HG02763 (cell line): Measurements from ENCODE around the gene GCK.

ENCODE experiments used
- ATAC-seq: cut with Tn5 transposase; IDR thresholded peaks from one replicate; pipeline ENCODE4 v1.9.1; 2021; ENCODE audit warnings: mild to moderate bottlenecking, moderate library complexity; ENCODE audit not compliant: unreplicated experiment

The GCK gene

DNA sequence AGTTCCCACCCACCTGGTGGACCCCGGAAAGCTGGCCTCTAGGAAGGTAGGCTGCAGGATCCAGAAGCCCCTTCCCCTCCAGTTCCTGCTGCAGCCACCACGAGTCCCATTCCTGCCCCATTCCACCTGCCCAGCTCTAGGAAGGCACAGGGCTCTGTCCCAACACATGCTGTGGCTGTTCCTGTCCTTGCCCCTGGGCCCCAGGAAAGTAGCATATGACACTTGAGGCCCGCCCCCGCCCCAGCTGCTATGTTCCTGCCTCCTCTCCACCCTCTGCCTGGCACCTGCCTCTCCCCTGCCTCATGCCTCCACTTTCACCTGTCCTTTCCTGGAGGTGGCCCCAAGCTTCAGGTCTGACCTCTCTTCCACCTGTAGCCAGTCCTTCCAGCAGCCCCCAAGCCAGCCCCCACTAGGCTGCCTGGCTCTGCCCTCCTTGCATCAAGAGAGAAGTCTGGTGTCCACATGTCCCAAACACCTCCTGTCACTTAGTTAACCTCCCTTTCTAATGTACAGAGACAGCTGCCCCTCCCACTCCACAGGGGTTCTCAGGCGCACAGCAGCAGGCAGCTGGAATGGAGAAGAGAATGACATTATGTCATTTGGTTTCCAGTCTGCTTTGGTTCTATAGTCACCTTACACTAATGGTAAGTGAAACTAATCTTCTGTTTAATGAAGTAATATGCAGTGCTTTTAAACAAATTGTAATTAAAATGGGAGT lies 34.3 kb upstream of the GCK start:
- ATAC-seq, result no peak

DNA sequence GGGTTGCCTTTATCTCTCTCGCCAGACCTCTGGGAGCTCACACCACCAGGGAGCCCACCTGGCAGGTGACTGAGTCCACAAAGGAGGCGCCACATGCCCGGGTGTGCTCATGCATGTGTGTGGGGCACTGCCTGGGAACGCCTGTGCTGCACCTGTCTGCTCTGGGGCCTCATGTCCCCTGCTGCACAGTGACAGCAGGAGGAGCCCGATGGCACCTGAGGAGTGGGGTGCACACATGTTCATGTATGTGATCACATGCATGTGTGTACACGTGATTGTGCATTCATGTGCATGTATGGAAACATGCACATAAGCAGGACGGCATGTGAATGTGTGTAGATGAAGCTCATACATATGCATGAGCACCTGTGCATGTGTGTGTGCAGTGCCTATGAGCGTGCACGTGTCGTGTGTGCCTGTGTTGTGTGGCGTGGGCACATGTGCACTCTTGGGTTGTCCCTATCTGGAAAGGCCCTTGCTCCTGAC lies 33.6 kb upstream of the GCK start:
- ATAC-seq, result no peak

DNA sequence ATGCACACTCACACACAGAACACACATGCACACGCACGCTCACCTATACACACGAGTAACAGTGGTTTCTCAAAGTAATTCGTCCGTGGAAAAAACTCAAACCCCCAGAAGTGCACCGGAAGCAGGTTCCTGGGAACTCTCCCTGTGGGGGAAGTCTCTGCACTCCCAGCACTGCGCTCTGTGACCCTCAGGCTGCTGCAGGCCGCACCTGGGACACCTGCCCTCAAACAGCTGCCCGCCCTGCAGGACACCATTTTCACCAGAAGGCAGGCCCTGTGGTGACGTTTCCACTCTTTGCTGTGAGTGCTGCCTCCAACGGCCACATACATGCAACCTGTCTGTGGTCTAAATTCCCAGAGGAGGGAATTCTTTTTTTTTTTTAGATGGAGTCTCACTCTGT lies 32.8 kb upstream of the GCK start:
- ATAC-seq, result no peak

DNA sequence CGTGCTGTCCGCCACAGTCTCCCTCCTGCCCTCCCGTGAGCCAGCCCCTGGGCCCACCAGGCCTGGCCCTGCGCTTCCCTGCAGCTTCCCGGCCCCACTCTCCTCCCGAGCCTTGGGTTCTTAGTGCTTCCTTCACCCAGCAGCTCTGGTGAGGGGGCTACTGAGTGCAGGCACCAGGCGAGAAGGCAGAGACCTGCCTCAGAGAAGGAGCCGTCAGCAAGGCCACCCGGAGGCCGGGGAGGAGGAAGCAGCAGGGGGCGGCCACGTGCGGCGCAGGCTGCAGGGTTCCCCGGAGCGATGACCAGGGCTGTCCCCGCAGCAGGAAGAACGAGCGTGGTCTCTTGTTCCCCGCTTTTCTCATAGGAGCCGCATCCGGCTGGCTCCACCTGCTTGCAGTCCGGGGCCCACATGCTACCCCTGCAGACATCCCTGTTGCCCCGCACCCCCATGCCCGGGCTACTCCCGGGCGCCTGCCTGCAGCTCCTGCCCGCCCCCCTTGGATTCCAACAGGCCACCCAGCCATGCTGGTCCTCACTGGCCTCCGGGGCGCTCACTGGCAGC lies 32.1 kb upstream of the GCK start:
- no peak for ATAC-seq

DNA sequence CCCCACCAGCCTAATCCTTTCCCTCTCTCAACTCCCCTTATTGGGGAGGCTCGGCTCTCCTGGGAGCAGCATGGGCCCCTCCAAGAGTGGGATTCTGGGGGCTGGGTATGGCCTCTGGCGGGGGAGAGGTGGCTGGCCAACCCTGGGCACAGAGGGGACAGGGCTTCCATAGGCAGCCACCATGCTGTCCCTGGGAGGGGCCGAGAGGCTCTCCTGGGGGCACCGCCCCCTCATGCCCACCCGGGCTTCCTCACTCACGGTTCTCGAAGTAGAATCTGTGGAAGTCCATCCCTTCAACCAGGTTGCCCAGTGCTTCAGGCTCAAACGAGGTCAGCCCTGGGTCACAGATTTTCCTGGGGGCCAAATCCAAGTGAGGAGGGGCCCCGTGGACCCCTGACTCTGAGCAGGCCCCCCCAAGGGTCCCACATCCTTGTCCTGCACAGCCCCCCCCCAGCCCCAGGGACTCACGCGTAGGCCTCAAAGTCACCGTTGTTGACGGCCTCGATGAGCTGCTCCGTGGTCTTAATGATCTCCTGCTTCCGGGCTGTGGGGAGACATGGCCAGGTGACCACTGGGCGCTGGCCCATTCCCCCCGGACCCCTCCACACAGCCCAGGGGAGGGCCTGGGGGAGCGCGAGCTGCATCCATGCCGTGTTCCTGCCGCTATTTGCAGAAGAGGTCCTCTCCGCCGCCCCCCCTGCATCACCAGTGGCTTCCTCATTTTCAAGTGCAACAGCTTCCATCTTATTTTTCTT lies 31.3 kb upstream of the GCK start:
- no peak for ATAC-seq

DNA sequence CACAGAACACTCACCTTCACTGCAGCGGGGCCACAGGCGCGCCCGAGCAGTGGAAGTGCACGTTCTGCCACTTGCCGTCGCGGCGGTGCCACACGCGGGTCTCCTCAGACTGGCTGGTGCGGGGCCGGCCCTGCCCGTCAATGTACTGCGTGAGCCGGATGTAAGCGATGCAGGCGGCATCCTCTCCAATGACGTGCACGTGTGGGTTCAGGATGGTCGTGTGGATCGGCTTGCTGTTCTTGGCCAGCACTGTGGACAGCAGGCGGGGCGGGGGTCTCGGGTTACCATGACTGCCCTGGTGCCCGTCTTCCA lies 30.8 kb upstream of the GCK start:
- ATAC-seq, result no peak

DNA sequence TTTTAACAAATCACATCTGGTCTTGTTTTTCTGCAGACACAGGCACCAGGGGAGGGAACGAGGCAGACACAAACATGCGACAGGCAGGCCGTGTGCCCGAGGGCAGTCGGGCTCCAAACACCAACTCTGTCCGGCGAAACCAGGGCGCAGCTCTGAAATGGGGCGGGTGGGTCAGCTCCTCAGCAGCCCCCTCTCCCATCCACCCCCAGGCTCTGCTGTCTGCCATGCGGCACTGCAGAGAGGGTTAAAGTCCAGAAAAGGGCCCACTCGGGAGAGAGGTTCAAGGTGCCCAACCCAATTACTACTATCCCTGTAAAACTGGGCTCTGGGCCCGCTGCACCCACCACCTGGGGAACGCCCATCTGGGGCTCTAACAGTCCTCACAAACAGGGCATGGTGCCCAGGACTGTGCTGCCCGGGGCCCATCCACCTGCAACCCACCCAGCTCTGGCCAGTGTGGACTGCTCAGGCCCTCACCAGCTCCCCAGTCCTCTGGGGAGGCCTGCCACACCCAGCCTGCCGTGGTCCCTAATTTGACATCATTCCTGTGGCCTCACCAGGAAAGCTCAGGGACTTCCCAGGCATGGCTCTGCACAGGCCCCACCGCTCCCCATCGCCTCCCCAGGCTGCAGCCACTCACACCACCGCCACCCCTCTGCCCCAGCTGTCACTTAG lies 30.3 kb upstream of the GCK start:
- no peak for ATAC-seq

DNA sequence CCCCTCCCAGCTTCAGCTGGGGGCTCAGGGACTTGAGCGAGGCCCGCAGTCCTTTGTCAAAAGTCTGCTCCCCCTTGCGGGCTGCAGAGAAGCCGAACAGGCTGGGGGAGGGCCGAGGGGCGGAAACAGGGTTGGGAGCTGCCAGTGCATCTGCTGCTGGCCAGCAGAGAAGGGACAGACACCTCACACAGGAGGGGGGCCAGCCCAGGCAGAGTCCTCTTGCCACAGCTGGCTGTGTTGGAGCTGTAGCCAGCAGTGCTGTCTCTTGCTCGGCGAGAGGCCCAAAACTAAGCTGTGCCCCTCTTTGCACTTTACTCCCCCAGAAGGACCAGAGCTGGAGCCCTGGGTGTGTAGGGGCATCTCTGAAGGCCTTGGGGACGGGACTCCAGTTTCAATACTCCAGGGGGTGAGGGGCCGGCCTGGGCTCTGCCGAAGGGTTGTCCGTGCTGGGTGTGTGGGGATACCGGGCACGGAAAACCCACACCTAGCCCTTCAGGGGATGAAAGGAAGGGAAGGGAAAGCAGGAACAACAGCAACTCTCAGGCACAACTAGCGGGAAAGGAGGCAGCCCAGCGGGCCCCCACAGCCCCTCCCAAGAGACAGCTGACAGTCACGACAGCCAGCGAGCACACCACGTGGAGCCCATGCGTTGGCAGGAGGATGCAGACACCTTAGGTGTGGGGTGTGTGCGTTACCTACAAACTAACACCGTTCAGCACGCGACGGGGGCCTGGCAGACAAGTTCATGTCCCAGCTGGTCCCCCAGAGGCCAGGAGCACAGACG lies 29.4 kb upstream of the GCK start:
- ATAC-seq, result no peak

DNA sequence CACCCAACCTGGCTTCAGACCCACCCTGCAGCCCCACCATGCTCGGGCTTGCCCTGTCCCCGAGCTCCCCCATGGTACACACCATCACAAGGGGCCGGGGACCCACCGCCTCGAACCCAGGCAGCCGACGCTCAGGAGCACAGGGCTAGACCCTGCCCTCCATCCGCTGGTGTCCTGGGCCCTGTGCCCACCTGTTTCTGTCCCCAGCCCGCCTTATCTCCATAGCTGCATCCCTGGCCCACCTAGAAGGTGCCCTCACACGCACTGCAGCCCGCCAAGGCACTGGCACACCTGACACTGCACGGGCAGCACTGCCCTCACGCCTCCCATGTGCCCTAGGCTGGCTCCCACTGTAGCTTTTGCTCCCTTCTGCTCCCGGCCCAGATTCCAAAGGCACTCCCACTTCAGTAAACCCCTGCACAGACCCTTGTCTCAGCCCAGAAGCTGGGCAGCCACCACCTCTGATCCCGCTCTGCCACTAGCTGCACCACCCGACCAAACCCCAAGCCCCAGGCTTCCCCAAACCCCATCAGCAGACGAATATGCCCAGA lies 28.7 kb upstream of the GCK start:
- ATAC-seq, result no peak

DNA sequence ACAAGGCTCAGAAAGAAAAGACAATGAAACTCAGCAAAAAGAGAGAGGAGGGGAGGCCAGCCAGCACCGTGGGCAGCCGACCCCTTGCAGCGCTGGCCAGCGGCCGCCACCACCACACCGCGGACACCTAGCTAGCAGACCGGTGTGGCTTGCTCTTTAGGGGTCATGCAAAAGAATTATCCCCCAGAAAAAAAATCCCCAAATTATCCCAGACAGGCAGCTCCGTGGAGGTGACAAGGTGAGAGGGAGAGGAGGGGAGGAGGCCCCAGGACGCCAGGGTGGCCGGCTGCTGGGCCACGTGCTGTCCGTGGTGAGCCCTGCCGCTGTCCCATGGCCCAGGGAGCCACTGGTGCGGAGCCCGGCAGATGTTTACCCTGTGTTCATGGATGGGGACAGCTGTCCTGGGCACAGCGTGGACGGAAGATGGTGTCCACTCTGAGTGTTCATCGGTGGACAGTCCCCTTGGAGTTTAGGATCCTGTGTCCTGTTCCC lies 28.0 kb upstream of the GCK start:
- ATAC-seq, result no peak

DNA sequence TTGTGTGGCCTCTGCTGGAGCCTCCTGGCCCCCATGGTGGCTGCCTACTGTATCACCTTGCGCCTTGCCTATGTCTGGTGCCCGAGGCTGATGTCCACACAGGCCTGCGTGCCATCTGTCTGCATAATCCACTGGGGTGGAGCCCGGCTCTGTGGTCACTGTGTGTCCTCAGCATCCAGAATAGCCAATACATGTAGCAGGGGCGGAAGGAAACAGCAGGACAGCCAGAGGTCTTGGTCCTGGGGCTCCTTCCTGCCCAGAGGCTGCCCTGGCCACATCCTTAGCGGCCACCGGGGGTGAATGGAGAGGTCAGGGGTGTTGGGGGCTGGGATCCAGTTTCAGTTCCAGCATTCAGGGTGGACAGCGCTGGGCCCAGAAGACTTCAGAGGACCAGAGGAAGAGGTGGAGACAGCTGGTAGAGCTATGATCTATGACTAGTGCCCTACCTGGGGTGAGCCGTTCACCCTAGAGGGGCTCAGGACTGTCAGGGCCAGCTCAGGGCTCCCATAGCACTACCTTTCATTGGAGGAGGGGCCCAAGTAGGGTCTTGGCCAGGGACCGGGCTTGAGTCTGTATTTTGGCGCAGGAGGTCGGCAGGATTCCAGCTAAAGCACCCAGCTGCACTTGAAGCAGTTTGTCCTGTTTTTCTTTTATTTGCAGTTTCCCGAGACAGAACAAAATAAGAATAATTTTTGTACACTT lies 27.4 kb upstream of the GCK start:
- no peak for ATAC-seq

DNA sequence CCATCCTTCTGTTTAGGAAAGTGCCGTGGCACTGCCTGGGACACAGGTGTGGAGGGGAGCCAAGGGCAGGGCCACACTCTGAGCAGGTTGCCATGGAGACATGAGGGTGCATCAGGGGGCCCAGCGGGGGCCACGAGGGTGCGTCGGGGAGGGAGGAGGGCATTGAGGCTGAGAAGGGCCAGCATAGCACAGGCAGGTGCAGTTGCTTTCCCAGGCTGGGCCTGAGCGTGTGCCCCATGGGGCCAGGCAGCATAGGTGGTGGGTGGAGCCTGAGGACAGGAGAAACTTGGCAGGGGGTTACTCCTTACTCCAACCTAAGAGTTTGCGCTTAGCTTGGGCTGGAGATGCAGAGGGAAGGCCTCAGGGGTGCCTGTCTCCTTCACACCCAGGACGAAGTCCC lies 26.8 kb upstream of the GCK start:
- no peak for ATAC-seq

DNA sequence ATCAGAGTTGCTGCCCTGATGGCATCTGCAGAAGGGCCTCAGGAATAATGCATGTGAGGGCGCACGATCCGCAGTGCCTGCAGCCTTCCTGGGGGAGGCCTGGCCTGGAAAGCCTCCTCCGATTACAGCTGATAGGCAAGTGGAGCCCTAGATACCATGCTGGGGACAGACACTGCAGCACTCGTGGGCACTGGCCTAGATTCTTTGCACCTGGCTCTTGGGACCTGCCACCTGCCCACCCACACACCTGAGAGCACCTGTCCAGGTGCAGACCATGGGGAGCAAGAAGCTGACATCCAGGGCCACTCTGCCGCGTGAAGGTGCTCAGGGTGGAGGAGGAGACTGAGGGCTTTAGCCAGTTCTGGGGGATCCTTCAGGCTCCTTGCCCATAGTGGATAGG lies 26.3 kb upstream of the GCK start:
- no peak for ATAC-seq

DNA sequence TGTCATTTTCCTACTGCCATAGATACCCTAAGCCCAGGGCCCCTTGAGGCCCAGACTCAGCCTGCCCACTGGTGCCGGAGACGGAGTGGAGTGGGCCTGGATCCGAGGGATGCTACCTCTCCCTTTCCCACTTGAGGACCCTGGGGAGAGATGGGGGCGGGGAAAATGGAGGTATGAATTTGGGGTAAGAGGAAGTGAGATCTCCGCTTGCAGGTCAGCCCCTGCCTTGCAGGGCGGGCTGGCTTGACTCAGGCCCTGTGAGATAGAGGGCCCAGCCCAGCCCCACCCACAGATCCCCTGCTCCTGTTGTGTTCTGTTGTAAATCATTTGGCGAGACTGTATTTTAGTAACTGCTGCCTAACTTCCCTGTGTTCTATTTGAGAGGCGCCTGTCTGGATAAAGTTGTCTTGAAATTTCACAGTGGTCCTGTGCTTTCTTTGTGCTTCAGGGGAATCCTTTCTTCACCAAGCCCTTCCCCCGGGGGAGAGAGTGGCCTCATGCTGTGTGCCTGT lies 24.7 kb upstream of the GCK start:
- no peak for ATAC-seq

DNA sequence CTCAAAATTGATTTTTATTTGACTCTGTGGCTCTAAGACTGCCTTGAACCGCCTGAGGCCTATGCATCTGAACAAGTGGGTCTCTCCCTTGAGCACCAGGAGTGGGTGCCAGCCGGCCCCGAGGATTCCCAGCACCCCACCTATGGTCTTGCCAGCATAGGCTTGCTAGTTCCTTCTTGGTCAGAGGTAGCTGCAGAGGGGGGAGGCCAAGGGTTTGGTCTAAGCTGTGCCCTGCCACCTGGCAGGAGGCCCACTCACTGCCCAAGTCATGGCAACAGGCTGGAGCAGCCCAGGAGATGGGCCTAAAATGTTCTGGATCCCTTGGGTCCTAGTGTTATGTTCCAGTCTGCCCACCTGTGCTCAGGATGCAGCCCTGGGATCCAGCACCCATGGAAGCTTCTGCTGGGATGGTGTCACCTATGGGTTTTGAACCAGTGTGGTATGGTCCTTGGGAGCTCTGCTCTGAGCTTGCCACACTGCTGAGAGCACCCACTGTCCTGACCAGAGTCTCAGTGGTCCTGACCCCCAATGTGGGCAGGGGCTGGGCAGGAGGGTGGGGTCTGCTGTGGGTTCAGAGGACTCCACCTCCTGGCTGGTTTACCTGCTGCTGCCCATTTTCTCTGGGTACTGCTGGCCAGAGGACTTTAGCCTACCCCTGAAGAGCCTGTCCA lies 24.1 kb upstream of the GCK start:
- ATAC-seq, result no peak

DNA sequence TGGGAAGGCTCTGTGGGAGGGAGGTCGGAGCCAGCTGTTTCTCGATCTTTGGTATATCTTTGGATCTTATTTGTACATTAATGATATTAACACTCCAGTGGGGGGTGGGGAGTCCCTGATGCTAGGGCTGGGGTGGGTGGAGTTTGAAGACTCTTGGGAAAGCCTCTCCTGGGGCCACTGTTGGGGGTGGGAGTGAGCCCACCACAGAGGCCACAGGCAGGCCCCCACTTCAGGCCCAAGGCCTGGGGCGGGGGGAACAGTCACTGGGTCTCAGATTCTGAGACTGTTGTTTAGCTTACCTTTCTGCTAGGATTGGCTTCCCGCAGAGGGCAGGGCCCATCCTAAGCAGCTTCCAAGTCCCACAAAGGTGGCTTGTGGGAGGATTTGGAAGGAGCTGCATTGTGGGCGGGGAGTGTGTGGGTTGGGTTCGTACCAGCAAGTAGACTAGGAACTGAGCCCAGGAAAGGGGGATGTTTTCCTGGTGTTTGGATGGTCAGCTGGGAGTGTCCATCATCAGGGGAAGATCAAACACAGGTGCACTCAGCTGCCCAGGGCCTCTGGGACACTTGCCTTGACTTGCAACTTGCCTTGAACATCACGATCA lies 23.4 kb upstream of the GCK start:
- ATAC-seq, result no peak

DNA sequence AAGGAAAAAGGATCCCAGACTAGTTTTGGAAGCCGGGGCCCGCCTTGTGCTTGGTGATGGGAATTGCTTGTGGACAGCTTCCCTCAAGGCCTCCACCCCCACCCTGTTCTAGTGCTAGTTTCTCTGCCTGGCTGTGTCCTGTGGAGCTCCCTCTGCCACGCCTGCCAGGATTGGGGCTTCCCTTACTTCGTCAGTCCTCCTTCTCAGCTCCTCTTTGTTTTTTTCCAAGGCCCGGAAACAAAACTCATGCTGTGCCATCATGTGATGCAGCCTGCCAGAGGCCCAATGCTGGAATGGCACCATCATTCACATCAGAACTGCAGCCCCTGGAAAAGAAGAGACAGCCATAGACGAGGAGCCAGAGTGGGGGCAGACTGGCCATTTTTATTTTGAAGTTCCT lies 22.8 kb upstream of the GCK start:
- no peak for ATAC-seq

DNA sequence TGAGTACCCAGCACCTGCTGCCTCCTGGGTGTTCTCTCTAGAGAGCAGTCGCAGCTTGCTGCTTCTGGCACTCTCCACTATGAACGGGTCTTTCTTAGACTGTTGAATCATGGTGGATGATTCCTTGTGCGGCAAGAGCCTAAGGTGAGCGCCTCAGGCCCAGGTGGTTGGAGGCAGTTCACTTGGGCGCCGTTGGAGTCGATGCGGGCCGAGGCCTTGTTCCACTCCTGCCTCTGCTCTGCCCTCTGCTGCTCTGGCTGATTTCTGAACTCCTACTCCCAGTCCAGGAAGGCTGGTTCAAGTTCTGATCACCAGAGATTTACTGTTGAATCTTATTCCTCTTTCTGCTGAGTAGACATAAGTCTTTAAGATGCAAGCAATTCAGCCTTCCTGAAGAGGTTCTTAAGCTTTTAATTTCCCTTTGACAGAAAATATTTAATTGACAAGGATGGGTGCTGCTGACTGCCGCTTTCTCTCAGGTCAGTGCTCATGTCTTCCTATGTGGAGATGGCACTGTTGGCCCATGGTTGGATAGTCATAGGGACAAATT lies 22.0 kb upstream of the GCK start:
- ATAC-seq, result no peak

DNA sequence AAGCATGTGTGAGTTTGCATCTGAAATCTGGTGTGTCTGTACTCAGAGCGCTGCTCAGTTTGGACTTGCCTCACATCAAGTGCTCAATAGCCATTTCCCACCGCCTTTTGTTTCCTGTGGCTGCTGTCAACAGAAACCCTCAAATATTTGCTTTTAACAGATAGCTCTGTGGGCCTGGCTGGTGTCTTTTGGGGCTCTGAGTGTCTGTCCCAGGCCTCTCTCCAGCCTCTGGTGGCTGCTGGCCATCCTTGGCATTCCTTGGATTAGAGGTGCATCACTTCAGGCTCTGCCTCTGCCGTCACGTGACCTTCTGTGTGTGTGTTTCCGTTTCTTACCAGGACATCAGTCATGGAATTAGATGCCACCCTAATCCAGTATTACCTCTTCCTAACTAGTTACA lies 20.9 kb upstream of the GCK start:
- no peak for ATAC-seq
